Bronchial epithelial cell (primary cell): ENCODE data around the gene ASAP2. TPM values are rescaled to one million over a fixed set of nuclear protein-coding genes. Genes with fewer than 3 reads are reported as not detected.

ENCODE experiments used
- DNase-seq: peaks from one replicate; pipeline ENCODE4 v3.0.0-alpha.2; 2010; ENCODE audit warnings: low read depth
- FAIRE-seq: peaks from 2 replicates; lab custom pipeline; 2011; peaks lifted over from hg19 to GRCh38; lab: Jason Lieb, UNC
- H3K27me3 ChIP-seq: 2 replicates; pipeline ENCODE4 v1.5.1; 2011; ENCODE audit warnings: low read length; ENCODE audit not compliant: control insufficient read depth, insufficient read depth
- H3K36me3 ChIP-seq: 2 replicates; pipeline ENCODE4 v1.5.1; 2011; ENCODE audit warnings: low read length; ENCODE audit not compliant: control insufficient read depth, insufficient read depth
- H3K4me3 ChIP-seq: 2 replicates; pipeline ENCODE4 v1.5.1; 2011; ENCODE audit warnings: mild to moderate bottlenecking, low read depth, low read length, control low read depth
- total RNA-seq: library from RNA; depleted of rRNA; stranded (reverse); fragments of >200 nt; gene quantifications from 2 replicates; pipeline ENCODE4 v1.2.1, GENCODE V29; 2014
- TF ChIP-seq, protein P1 (sequence below): IDR thresholded peaks from 2 replicates; pipeline ENCODE4 v1.5.1; 2011; ENCODE audit warnings: mild to moderate bottlenecking, moderate library complexity, low read length, control low read depth, inconsistent platforms; ENCODE audit not compliant: insufficient read depth, severe bottlenecking

Gene ASAP2
- total RNA-seq, 1 donor from 2014 or later, result 25.5 TPM

DNA sequence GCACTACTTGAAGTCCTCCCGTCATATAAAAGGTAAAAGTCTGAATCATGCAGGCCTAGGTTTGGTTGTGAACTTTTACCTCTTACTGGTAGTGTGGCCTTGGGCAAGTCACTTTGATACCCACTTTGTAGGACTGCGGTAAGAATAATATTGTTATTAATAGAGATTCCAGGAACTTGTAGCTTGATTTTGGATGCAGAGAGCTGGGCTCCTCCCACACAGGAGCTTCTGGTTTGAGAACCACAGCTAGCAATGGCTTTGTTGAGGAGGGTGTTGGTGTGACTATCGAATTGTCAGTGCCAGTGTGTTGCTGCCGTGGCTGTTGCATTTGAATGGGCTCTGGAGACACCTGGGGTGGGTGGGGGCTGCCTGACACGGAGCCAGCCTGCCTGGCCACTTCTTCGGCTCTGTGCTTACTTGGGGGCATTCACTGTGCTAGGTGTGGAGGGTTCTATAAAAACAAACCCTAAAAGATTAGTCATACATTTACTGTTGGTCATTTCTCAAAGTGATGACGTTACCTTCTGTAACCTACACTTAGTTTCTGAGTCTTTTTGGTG, 38.5 kb downstream of the ASAP2 start:
- FAIRE-seq, result no peak
- peaks cover 1% of the 10 kb centered on the region for H3K36me3 ChIP-seq

DNA sequence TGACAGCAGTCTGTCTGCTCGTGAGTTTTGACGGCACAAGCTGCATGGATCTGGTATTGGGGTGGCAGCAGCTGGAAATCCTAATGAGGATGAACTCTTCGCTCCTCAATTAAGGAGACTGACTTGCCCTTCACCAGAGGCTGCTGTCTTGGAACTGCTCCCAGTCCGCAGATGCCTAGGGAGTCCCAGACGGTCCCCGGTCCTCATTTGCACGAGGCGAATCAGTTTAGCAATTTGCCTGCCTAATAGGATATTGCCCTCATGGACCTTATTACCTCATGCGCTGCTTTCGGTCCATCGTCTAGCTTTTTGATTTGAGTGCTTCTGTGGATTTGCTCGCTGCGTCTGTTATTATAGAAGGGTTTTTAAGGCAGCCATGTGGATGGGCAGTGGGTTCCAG, 40.6 kb downstream of the ASAP2 start:
- Histone ChIP-seq H3K36me3 (no peaks in the 10 kb centered on the region), H3K27me3 (no peaks in the 10 kb centered on the region), H3K4me3 (no peak overlapping the region)
- DNase-seq, result no peak
- FAIRE-seq, result no peak
- TF ChIP-seq, protein P1, sequence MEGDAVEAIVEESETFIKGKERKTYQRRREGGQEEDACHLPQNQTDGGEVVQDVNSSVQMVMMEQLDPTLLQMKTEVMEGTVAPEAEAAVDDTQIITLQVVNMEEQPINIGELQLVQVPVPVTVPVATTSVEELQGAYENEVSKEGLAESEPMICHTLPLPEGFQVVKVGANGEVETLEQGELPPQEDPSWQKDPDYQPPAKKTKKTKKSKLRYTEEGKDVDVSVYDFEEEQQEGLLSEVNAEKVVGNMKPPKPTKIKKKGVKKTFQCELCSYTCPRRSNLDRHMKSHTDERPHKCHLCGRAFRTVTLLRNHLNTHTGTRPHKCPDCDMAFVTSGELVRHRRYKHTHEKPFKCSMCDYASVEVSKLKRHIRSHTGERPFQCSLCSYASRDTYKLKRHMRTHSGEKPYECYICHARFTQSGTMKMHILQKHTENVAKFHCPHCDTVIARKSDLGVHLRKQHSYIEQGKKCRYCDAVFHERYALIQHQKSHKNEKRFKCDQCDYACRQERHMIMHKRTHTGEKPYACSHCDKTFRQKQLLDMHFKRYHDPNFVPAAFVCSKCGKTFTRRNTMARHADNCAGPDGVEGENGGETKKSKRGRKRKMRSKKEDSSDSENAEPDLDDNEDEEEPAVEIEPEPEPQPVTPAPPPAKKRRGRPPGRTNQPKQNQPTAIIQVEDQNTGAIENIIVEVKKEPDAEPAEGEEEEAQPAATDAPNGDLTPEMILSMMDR, result no peak

More for the DNA sequence above, 38.5 kb downstream of the ASAP2 start:
- DNase-seq, result peak; percentile 66
- TF ChIP-seq, protein P1, result no peak
- no peak overlapping the region for H3K4me3 ChIP-seq
- H3K27me3 ChIP-seq, result no peaks in the 10 kb centered on the region

DNA sequence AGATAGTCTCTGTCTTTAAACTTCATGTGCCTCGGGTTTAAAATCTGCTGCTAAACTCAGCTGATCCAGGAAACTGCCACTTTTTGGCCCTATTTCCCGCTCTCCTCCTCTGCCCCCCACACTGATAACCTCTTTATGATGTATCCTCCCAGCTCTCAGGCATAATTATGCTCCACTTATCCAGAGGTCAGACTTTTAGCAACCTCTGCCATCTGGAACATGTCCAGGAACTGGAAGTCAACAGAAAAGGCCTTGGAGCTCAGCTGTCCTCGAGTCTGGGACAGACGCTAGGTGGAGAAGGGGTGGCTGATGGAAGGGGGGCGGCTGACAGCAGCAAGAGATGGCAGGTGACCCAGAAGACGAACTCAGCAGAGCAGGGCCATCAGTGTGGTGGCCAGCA, 41.2 kb downstream of the ASAP2 start:
- H3K4me3 ChIP-seq, result no peak overlapping the region
- no peaks in the 10 kb centered on the region for H3K36me3 ChIP-seq
- H3K27me3 ChIP-seq, result no peaks in the 10 kb centered on the region
- DNase-seq, result no peak
- TF ChIP-seq, protein P1, result no peak
- FAIRE-seq, result no peak

DNA sequence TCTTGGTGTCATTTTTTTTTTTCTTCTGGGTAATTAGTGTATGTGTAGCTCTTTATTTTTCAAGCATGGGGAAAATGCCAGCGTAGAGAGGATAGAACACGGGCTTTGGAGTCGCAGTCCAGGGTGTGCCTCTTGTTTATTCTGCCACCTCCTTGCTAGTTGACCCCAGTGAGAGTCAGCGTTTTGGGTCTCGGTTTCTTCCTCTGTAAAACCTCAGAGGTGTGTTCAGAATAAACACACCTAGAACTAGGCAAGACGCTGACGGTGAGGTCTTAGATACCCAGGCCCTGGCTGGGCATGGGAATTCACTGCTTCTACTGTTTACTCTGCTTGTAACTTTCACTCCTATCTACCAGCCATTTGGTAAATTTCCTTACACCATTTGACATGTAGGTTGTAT, 41.8 kb downstream of the ASAP2 start:
- no peak for FAIRE-seq

DNA sequence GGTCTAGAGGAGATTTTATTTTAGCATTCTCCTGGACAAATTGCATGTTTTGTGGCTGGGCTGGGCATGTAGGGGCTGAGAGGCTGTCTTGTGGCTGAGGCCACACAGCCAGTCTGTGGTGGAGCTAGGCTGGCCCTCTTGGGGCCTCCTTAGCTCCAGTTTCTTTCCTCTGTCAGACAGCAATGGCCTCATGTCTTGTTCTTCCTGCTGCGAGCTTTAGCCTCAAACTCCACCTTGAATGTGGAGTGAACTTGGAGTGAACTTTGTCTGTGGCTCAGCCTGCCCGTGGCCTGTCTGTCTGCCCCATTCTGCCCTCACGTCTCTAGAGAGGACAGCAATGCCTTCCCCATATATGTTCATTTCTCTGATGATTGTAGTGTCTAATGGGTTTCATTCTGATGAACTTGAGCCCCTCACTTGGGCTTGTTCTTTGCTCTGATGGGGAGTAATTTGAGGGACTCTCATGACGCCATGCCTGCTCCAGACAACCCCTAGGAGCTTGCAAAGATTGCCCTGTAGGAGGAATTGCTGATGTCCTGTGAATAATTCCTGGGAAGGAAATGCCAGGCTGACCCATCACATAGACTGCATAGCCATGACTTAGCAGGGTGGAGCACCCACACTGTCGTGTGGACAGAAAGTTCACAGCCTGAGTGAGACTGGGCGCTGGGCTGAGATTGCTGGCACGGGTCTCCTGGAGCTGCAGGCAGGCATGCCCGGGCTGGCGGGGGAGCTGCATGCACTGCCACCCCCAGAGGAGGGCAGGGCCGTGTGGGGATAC, 42.6 kb downstream of the ASAP2 start:
- no peaks in the 10 kb centered on the region for H3K36me3 ChIP-seq
- peak; percentile 92 for DNase-seq
- H3K27me3 ChIP-seq, result no peaks in the 10 kb centered on the region
- H3K4me3 ChIP-seq, result no peak overlapping the region
- TF ChIP-seq, protein P1, result no peak
- FAIRE-seq, result no peak

More for the DNA sequence above, 41.8 kb downstream of the ASAP2 start:
- Histone ChIP-seq H3K27me3 (no peaks in the 10 kb centered on the region), H3K4me3 (no peak overlapping the region), H3K36me3 (no peaks in the 10 kb centered on the region)
- TF ChIP-seq, protein P1, result no peak
- no peak for DNase-seq

DNA sequence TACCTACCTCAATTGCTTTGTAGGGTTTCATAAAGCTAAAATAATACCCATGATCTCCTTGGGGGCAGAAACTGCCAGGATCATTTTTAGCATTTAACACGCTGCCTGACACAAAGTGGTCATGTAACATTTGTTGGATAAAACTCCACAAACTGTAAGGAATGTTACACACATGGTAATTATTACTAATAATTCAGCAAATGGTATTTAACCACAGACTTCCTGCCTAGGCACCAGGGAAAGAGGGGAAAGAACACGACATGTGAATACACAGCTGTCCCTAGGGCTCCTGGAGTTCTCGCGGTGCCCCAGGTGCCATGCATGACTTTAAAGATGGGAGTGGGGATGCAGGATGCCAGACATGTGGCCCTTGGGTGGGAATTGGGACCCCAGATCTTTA, 43.5 kb downstream of the ASAP2 start:
- Histone ChIP-seq H3K36me3 (no peaks in the 10 kb centered on the region), H3K4me3 (no peak overlapping the region), H3K27me3 (no peaks in the 10 kb centered on the region)
- DNase-seq (peak; percentile 42), FAIRE-seq (no peak)
- TF ChIP-seq, protein P1, result no peak
